GM15510 (cell line): ENCODE measurements around the gene ACOT8.

Source experiments
- POLR2A ChIP-seq: IDR thresholded peaks from 3 replicates; pipeline ENCODE4 v1.6.1; 2011; ENCODE audit warnings: borderline replicate concordance; ENCODE audit not compliant: insufficient read length; ENCODE audit errors: extremely low read depth

ACOT8 gene

GRCh38 chr20:45857114-45857881, at the start of gene ACOT8, which contains the start of gene ZSWIM3:
TSS of gene ACOT8 (minus strand) at chr20:45857392. CDS start at chr20:45857315, 77 bp downstream.
TSS of gene ZSWIM3 (plus strand) at chr20:45857614. CDS start at chr20:45857826, 212 bp downstream.
- peak; percentile 92 for TF ChIP-seq POLR2A

DNA sequence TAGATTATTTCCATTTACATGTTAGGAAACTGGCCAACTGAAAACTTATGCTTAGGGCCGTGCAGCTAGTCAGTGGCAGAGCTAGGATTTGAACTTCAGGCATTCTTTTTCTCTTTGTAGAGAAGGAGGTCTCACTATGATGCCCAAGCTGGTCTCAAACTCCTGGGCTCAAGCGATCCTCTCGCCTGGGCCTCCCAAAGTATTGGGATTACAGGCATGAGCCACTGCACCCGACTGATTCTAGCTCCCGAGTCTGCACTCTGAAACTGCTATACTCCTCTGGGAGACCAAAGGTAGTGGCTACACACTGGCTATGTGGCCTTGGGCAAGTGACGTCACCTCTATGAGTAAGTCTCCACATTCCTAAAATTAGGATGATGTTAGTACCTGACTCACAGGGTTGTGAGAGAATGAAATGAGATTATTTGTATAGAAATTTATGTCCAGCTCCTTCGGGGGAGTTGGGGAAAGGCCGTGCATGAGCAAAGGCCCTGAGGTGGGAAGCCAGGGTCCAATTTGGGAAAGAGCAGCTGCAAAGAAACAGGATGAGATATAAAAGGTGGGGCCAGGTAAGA, 48.4 kb upstream of the ACOT8 start:
- no peak for TF ChIP-seq POLR2A

GRCh38 chr20:45904583-45905504, 47.7 kb upstream of the ACOT8 start:
- TF ChIP-seq POLR2A = no peak

DNA sequence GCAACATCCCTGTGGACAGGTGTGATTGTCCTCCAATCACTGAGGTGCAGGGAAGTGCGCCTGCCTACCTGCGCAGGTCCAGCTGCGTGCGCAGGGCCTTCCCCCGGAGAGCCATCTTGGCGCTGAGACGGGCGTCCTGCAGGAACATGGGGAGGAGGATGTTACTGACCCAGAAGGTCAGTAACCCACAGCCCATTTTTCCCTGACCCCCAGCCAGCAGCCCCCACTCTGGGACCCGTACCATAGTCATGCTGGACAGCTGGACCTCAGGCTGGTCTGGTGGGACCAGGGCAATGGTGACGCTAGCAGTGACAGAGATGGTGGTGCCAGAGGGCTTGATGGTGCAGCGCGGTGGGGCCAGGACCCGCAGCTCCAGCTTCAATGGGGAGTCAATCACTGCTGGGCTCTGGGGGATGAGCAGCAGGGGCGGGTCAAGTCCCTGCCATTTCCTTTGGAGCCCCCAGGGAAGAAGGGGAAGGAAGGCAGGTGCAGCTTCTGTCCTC, 45.1 kb upstream of the ACOT8 start:
- no peak for TF ChIP-seq POLR2A

- TF ChIP-seq POLR2A = no peak
Observed at GRCh38 chr20:45899046-45899835, 42.0 kb upstream of the ACOT8 start.

DNA sequence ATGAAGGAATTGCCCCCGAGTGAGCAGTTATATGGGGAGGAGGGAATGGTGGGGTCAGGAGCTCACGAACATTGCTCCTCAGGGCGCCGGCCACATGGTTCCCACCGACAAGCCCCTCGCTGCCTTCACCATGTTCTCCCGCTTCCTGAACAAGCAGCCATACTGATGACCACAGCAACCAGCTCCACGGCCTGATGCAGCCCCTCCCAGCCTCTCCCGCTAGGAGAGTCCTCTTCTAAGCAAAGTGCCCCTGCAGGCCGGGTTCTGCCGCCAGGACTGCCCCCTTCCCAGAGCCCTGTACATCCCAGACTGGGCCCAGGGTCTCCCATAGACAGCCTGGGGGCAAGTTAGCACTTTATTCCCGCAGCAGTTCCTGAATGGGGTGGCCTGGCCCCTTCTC, 41.1 kb upstream of the ACOT8 start:
- TF ChIP-seq POLR2A = no peak

DNA sequence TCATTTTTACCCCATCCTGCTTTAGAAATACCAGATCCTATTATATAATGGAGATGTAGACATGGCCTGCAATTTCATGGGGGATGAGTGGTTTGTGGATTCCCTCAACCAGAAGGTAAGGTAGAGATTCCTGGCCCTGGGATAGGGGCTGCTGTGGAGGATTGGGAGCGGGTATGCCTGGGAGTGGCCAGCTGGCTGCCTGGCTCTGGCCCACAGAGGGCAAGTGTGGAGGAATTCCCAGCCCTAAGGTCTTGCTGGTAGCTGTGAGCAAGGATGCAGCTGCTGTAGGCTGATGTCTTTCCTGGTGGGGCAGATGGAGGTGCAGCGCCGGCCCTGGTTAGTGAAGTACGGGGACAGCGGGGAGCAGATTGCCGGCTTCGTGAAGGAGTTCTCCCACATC, 40.5 kb upstream of the ACOT8 start:
- no peak for TF ChIP-seq POLR2A

- no peak for TF ChIP-seq POLR2A
Observed at GRCh38 chr20:45897289-45897688, 40.1 kb upstream of the ACOT8 start.

DNA sequence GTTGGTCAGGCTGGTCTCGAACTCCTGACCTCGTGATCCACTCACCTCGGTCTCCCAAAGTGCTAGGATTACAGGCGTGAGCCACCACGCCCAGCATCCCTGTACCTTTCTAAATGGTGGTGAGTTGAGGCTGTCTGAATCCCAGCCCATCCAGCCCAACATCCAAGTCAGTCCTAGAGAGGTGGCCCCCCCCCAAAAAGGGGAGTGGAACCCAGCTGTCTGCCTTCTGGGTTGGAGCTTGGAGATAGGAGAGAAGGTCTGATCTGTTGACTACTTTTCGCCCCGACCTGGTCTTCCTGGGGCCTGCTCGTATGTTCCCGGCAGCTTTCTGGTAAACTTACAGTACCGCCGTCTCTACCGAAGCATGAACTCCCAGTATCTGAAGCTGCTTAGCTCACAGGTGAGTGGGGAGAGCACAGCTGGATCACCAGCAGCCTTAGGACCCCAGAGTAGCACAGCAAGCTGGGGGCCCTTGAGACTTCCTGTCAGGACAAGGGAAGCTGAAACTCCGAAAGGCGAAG, 39.5 kb upstream of the ACOT8 start:
- no peak for TF ChIP-seq POLR2A

DNA sequence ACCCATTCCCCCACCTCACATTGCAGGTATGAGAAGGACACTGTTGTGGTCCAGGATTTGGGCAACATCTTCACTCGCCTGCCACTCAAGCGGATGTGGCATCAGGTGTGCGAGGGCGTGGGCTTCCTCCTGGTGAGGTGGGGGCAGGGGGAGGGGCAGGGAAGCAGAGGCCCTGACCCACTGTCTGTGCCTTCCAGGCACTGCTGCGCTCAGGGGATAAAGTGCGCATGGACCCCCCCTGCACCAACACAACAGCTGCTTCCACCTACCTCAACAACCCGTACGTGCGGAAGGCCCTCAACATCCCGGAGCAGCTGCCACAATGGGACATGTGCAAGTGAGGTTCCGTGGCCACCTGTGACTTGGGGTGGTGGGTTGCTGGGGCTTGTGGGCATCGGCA, 37.6 kb upstream of the ACOT8 start:
- no peak for TF ChIP-seq POLR2A

DNA sequence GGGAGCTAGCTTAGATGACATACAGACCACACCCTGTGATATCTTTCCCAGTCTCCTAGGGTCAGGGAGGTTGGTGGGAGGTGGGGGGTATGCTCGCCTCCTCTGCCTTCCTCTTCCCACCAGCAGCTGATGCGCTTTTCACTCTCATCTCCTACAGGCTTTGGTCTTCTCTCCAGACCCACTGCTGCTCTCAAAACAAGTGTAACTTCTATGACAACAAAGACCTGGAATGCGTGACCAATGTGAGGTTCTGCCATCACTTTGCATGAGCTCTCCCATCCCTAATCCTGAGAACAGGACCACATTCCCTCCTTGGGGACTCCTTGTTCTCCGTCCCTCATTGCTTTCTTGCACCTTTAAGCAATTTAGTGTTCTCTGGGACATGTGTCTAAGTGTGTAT, 36.6 kb upstream of the ACOT8 start:
- no peak for TF ChIP-seq POLR2A

GRCh38 chr20:45892828-45893500, 35.8 kb upstream of the ACOT8 start:
- no peak for TF ChIP-seq POLR2A

DNA sequence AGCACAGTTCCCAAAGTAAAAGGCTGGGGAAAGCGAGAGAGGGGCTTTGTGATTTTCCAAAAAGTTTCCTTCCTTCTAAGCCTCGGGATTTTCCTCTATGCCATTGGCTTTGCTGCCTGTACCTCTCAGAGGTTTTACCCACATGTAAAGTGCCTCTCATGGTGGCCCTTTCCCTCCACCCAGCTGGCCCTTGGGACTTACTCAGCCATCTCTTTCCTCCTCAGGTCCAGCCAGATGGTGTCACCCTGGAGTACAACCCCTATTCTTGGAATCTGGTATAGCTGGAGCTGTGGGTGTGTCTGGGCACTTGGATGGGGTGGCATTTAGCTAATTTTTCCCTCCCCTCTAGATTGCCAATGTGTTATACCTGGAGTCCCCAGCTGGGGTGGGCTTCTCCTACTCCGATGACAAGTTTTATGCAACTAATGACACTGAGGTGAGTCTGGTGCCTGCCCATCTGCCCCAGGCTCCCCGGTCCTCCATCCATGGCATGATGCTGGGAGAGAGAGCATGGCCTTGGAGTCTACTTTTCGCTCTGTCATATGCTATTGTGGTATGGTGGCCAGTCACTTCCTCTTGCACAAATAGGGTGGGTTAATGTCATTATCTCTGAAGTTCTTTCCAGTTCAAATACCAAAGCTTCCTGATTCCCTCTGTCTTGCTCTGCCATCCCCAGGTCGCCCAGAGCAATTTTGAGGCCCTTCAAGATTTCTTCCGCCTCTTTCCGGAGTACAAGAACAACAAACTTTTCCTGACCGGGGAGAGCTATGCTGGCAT, 35.0 kb upstream of the ACOT8 start:
- no peak for TF ChIP-seq POLR2A
